GM23338 (cell line): ENCODE measurements around the gene ANO5.

Source experiments
- EZH2 ChIP-seq: fragments of 200-600 bp; sonication (generic); IDR thresholded peaks from one replicate; pipeline ENCODE4 v1.8.0; 2017; ENCODE audit warnings: antibody characterized with exemption, mild to moderate bottlenecking, low read depth; ENCODE audit not compliant: unreplicated experiment
- TF ChIP-seq, protein P1 (sequence below), 2 experiments: fragments of 200-600 bp in 1 of 2; sonication (generic) in 1 of 2; conservative IDR thresholded peaks; 2 replicates each; pipeline versions ENCODE4 v1.5.1 to v1.6.1; 2016 to 2017; ENCODE audit warnings: antibody characterized with exemption in 2 of 2, low read depth in 2 of 2, mild to moderate bottlenecking in 2 of 2, moderate library complexity in 1 of 2

DNA sequence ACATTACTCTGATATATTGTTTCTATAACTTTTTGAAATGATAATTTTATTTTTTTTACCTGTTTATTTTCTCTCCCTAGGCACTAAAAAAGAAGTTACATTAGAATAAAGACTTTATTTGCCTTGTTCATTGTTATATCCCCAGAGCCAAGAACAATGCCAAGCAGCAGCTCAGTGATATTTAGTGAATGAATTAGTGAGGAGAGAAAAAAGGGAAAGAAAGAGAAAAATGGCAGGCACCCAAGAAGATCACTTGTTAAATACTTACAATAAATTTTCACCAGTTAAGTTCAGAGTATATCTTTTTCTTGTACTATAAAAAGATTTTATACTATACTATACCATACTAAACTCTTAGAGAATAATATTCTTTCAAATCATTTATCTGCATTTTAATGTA is 13.3 kb upstream of the ANO5 start:
- TF ChIP-seq EZH2 = no peak
- TF ChIP-seq, protein P1, sequence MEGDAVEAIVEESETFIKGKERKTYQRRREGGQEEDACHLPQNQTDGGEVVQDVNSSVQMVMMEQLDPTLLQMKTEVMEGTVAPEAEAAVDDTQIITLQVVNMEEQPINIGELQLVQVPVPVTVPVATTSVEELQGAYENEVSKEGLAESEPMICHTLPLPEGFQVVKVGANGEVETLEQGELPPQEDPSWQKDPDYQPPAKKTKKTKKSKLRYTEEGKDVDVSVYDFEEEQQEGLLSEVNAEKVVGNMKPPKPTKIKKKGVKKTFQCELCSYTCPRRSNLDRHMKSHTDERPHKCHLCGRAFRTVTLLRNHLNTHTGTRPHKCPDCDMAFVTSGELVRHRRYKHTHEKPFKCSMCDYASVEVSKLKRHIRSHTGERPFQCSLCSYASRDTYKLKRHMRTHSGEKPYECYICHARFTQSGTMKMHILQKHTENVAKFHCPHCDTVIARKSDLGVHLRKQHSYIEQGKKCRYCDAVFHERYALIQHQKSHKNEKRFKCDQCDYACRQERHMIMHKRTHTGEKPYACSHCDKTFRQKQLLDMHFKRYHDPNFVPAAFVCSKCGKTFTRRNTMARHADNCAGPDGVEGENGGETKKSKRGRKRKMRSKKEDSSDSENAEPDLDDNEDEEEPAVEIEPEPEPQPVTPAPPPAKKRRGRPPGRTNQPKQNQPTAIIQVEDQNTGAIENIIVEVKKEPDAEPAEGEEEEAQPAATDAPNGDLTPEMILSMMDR (conservative IDR thresholded peaks at IDR 0.05; ENCODE audit: low read depth in 2 of 2) = no peak
